Caco-2 (cell line): ENCODE results near the gene RAB23. TPM values are rescaled to one million over a fixed set of nuclear protein-coding genes. Genes with fewer than 3 reads are reported as not detected.

ENCODE experiments used
- BruUV-seq: library from RNA; stranded (reverse); fragments of 400-500 nt; replicated peaks from 2 replicates; lab custom pipeline; 2021; lab: Mats Ljungman, UMichigan
- CTCF ChIA-PET: fragments of 300-600 bp; sonication (Branson Sonifier 250); formaldehyde crosslinking; loops from one replicate; lab custom pipeline; 2022; ENCODE audit warnings: antibody characterized with exemption; lab: Charles Lee
- POLR2A ChIA-PET: fragments of 300-600 bp; sonication (Branson Sonifier 250); formaldehyde crosslinking; loops from one replicate; lab custom pipeline; 2022; ENCODE audit warnings: antibody characterized with exemption; lab: Charles Lee
- DNase-seq, 2 experiments: peaks; one replicate each; pipeline versions ENCODE4 v3.0.0 to v3.0.0-alpha.2; 2020 to 2022
- H3K27me3 ChIP-seq: replicated peaks from 2 replicates; pipeline ENCODE4 v1.6.0; 2011; ENCODE audit warnings: low read length; ENCODE audit not compliant: control insufficient read depth, insufficient read depth
- H3K36me3 ChIP-seq: 2 replicates; pipeline ENCODE4 v1.5.1; 2011; ENCODE audit warnings: low read length; ENCODE audit not compliant: control insufficient read depth, insufficient read depth
- H3K4me1 ChIP-seq: fragments of 250-450 bp; sonication (Bioruptor Pico); 2 replicates; pipeline ENCODE4 v1.5.1; 2020; ENCODE audit warnings: mild to moderate bottlenecking
- H3K4me3 ChIP-seq: 2 replicates; pipeline ENCODE4 v1.5.1; 2011; ENCODE audit warnings: low read depth, mild to moderate bottlenecking, control low read depth, low read length
- H3K9me3 ChIP-seq: fragments of 250-450 bp; sonication (Bioruptor Pico); 2 replicates; pipeline ENCODE4 v1.5.1; 2020; ENCODE audit warnings: mild to moderate bottlenecking, moderate library complexity
- H3K27ac Mint-ChIP-seq: one replicate; pipeline ENCODE4 v1.8.0; 2022; ENCODE audit warnings: mixed read lengths; ENCODE audit not compliant: unreplicated experiment
- H3K27me3 Mint-ChIP-seq: one replicate; pipeline ENCODE4 v1.8.0; 2022; ENCODE audit warnings: mixed read lengths; ENCODE audit not compliant: insufficient read depth, unreplicated experiment
- H3K36me3 Mint-ChIP-seq: one replicate; pipeline ENCODE4 v1.8.0; 2022; ENCODE audit warnings: mild to moderate bottlenecking, mixed read lengths; ENCODE audit not compliant: insufficient read depth, unreplicated experiment
- H3K4me1 Mint-ChIP-seq: one replicate; pipeline ENCODE4 v1.8.0; 2022; ENCODE audit warnings: low read depth, mixed read lengths; ENCODE audit not compliant: unreplicated experiment
- H3K4me3 Mint-ChIP-seq: one replicate; pipeline ENCODE4 v1.8.0; 2022; ENCODE audit warnings: mild to moderate bottlenecking, moderate library complexity, mixed read lengths; ENCODE audit not compliant: unreplicated experiment
- H3K9me3 Mint-ChIP-seq: one replicate; pipeline ENCODE4 v1.8.0; 2022; ENCODE audit warnings: mixed read lengths; ENCODE audit not compliant: unreplicated experiment
- intact Hi-C: fragments of 100-400 bp; cut with micrococcal nuclease; formaldehyde crosslinking; loops from one replicate; pipeline ENCODE4 v1.10.0; 2022; ENCODE audit not compliant: unreplicated experiment
- total RNA-seq: library from RNA; stranded (reverse); gene quantifications from 2 replicates; pipeline ENCODE4 v1.2.3, GENCODE V29; 2022
- TF ChIP-seq, protein P1 (sequence below), 2 experiments: fragments of 200-600 bp in 1 of 2; IDR thresholded peaks; 1 replicate in 1 of 2; 2 replicates in 1 of 2; pipeline versions ENCODE4 v1.5.1 to v1.8.0; 2011 to 2022; ENCODE audit warnings: antibody characterized with exemption in 1 of 2, control low read depth in 1 of 2, inconsistent platforms in 1 of 2, low read depth in 1 of 2, low read length in 1 of 2, mild to moderate bottlenecking in 1 of 2, moderate library complexity in 1 of 2; ENCODE audit not compliant: insufficient read depth in 1 of 2, severe bottlenecking in 1 of 2, unreplicated experiment in 1 of 2

The RAB23 gene
- total RNA-seq, 1 experiment from 2014 or later: 13.7 TPM

DNA sequence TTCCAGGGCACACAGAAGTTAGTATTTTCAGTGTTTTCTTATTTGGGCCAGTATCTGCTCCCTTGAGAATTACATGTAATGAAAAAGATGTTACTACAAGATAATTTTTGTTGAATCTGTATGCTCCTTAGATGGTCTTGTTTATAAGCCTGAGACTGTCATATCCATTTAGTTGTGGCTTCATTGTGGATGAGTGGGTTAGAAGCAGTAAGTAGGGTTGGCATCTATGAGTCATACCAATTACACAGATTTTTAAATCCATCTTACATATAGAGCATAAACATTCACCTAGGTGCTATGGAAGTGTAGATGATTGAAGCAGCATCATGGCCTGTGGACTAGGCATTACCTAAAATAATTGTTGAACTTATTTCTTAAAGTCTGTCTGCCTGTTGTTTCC is 63.4 kb downstream of the RAB23 start:
- DNase-seq: no peak
- intact Hi-C loops: no loop called here
- Mint-ChIP-seq H3K4me1 (no peaks in the 10 kb centered on the region), H3K9me3 (no peaks in the 10 kb centered on the region), H3K4me3 (no peak overlapping the region), H3K27ac (no peak overlapping the region), H3K36me3 (peaks cover 15% of the 10 kb centered on the region), H3K27me3 (no peaks in the 10 kb centered on the region)
- TF ChIP-seq, protein P1, sequence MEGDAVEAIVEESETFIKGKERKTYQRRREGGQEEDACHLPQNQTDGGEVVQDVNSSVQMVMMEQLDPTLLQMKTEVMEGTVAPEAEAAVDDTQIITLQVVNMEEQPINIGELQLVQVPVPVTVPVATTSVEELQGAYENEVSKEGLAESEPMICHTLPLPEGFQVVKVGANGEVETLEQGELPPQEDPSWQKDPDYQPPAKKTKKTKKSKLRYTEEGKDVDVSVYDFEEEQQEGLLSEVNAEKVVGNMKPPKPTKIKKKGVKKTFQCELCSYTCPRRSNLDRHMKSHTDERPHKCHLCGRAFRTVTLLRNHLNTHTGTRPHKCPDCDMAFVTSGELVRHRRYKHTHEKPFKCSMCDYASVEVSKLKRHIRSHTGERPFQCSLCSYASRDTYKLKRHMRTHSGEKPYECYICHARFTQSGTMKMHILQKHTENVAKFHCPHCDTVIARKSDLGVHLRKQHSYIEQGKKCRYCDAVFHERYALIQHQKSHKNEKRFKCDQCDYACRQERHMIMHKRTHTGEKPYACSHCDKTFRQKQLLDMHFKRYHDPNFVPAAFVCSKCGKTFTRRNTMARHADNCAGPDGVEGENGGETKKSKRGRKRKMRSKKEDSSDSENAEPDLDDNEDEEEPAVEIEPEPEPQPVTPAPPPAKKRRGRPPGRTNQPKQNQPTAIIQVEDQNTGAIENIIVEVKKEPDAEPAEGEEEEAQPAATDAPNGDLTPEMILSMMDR (IDR thresholded peaks at IDR 0.05; ENCODE audit: insufficient read depth in 1 of 2, low read depth in 1 of 2, low read length in 1 of 2, severe bottlenecking in 1 of 2, unreplicated experiment in 1 of 2): no peak
- Histone ChIP-seq H3K9me3 (no peaks in the 10 kb centered on the region), H3K27me3 (no peaks in the 10 kb centered on the region), H3K4me3 (no peak overlapping the region), H3K36me3 (peaks cover 1% of the 10 kb centered on the region; the same call in 1 of the 2 replicates), H3K4me1 (no peaks in the 10 kb centered on the region)
- ChIA-PET CTCF (no interaction called here), POLR2A (no interaction called here)
- BruUV-seq: no TSS peak

DNA sequence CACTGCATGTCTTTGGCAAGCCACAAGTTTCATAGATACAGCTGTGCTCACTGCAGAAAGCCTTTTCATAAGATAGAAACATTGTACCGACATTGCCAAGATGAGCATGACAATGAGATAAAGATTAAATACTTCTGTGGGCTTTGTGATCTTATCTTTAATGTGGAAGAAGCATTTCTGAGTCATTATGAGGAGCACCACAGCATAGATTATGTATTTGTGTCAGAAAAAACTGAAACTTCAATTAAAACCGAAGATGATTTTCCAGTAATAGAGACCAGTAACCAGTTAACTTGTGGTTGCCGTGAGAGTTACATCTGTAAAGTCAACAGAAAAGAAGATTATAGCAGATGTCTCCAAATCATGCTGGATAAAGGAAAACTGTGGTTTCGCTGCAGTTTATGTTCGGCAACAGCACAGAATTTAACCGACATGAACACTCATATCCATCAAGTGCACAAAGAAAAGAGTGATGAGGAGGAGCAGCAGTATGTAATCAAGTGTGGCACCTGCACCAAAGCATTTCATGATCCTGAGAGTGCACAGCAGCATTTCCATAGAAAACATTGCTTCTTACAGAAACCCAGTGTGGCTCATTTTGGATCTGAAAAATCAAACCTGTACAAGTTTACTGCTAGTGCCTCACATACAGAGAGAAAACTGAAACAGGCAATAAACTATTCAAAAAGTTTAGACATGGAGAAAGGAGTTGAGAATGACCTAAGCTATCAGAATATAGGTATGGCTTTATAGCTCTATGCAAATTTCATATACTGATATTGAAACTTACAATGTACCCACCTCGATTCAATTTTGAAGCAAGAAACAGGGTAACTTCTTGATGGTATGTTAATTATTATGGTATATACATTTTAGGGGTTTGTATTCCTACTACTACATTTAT is 73.9 kb downstream of the RAB23 start:
- Mint-ChIP-seq H3K27me3 (no peaks in the 10 kb centered on the region), H3K9me3 (no peaks in the 10 kb centered on the region), H3K4me3 (no peak overlapping the region), H3K36me3 (peaks cover 32% of the 10 kb centered on the region), H3K27ac (no peak overlapping the region), H3K4me1 (peaks cover 6% of the 10 kb centered on the region)
- H3K9me3 ChIP-seq: no peaks in the 10 kb centered on the region
- TSS peak; percentile 44 for BruUV-seq
- no peaks in the 10 kb centered on the region for H3K27me3 ChIP-seq
- CTCF ChIA-PET: no interaction called here
- intact Hi-C loops: no loop called here
- POLR2A ChIA-PET: no interaction called here
- DNase-seq: no peak
- no peaks in the 10 kb centered on the region for H3K4me1 ChIP-seq
- H3K36me3 ChIP-seq: no peaks in the 10 kb centered on the region; the same call in 1 of the 2 replicates
- no peak overlapping the region for H3K4me3 ChIP-seq
- TF ChIP-seq, protein P1 (IDR thresholded peaks at IDR 0.05; ENCODE audit: insufficient read depth in 1 of 2, low read depth in 1 of 2, low read length in 1 of 2, severe bottlenecking in 1 of 2, unreplicated experiment in 1 of 2): no peak

DNA sequence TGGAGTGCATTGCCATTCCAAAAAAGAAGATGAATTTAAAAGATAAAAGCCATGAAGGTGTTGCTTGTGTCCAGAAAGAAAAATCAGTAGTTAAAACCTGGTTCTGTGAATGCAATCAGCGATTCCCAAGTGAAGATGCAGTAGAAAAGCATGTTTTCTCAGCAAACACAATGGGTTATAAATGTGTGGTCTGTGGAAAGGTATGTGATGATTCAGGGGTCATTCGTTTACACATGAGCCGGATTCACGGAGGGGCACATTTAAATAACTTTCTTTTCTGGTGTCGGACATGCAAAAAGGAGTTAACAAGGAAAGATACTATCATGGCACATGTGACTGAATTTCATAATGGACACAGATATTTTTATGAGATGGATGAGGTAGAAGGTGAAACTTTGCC is 74.7 kb downstream of the RAB23 start:
- POLR2A ChIA-PET: no interaction called here
- Histone ChIP-seq H3K4me3 (no peak overlapping the region), H3K36me3 (no peaks in the 10 kb centered on the region; the same call in 1 of the 2 replicates), H3K27me3 (no peaks in the 10 kb centered on the region), H3K4me1 (no peaks in the 10 kb centered on the region), H3K9me3 (no peaks in the 10 kb centered on the region)
- CTCF ChIA-PET: no interaction called here
- Mint-ChIP-seq H3K9me3 (no peaks in the 10 kb centered on the region), H3K4me1 (peaks cover 6% of the 10 kb centered on the region), H3K27me3 (no peaks in the 10 kb centered on the region), H3K27ac (no peak overlapping the region), H3K4me3 (peak overlapping the region; percentile 19), H3K36me3 (peaks cover 28% of the 10 kb centered on the region)
- BruUV-seq: no TSS peak
- TF ChIP-seq, protein P1 (IDR thresholded peaks at IDR 0.05; ENCODE audit: insufficient read depth in 1 of 2, low read depth in 1 of 2, low read length in 1 of 2, severe bottlenecking in 1 of 2, unreplicated experiment in 1 of 2): no peak
- DNase-seq: no peak
- intact Hi-C loops: no loop called here
